ENCODE measurements around the gene ATP8A2. TPM values are rescaled to one million over a fixed set of nuclear protein-coding genes. Genes with fewer than 3 reads are reported as not detected.

ATP8A2 gene
- total RNA-seq, 6 experiments from 2014 or later: not detected

DNA sequence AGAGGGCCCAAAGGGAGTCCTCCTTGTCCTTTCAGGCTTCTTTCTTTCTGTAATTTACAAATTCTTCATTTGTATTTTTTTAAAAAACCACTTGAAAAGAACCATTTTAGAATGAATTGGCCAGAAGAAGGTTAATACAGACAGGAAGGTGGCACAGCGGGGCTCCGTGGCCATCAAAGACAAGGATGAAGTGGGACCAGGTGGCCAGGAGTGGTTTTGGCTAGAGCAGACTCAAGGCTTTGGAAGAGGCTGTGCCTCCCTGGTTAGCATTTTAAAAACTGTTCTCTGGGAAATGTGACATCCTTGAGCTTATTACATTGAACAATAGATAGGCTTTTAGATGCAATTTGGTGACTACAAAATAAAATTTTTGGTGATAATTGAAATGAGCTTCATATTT, 48.4 kb downstream of the ATP8A2 start:
- Histone ChIP-seq H3K36me3 (no peaks in the 10 kb centered on the region), H3K4me3 (no peak overlapping the region), H3K27me3 (no peaks in the 10 kb centered on the region), H3K27ac (no peak overlapping the region), H3K9me3 (no peaks in the 10 kb centered on the region), H3K4me1 (peaks cover 0 to 19% (median 5%) of the 10 kb centered on the region in 4 donors)
- intact Hi-C loops (cut with DNase I): no loop called here
- TF ChIP-seq, protein P1, sequence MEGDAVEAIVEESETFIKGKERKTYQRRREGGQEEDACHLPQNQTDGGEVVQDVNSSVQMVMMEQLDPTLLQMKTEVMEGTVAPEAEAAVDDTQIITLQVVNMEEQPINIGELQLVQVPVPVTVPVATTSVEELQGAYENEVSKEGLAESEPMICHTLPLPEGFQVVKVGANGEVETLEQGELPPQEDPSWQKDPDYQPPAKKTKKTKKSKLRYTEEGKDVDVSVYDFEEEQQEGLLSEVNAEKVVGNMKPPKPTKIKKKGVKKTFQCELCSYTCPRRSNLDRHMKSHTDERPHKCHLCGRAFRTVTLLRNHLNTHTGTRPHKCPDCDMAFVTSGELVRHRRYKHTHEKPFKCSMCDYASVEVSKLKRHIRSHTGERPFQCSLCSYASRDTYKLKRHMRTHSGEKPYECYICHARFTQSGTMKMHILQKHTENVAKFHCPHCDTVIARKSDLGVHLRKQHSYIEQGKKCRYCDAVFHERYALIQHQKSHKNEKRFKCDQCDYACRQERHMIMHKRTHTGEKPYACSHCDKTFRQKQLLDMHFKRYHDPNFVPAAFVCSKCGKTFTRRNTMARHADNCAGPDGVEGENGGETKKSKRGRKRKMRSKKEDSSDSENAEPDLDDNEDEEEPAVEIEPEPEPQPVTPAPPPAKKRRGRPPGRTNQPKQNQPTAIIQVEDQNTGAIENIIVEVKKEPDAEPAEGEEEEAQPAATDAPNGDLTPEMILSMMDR (IDR thresholded peaks at IDR 0.05): no peak
- no peak for TF ChIP-seq POLR2A (IDR thresholded peaks at IDR 0.05)
- WGBS (ENCODE audit: insufficient coverage, low coverage, low lambda C conversion rate, missing lambda C conversion rate): 80% methylated on average over 2 of the region's 2 CpGs
- DNase-seq: no peak
- no peak for ATAC-seq

DNA sequence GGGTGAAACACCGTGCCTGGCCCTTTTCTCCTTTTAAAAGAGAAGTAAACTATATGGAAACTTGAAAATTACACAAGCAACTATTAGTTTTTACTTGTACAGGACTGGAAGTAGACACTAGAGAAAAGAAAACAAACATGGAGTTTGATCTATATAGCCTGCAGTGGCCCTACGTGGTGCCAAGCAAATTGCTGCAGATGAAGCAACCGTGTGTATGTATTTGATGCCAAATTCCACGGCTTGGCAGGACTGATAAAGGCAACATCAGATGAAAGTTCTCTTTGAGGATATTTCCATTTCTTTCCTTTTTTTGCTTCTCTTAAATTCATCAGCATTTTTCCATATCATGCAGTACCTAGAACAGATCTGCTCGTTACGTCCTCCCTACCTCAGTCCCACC, 49.8 kb downstream of the ATP8A2 start:
- no peak overlapping the region for H3K4me3 ChIP-seq
- WGBS (ENCODE audit: insufficient coverage, low coverage, low lambda C conversion rate, missing lambda C conversion rate): 27% methylated on average over 6 of the region's 6 CpGs
- DNase-seq: peak; percentile 29 to 75 (median 57)
- no peaks in the 10 kb centered on the region for H3K36me3 ChIP-seq
- intact Hi-C loops (cut with DNase I): no loop called here
- peaks cover 0 to 19% (median 5%) of the 10 kb centered on the region in 4 donors for H3K4me1 ChIP-seq
- no peak for TF ChIP-seq POLR2A (IDR thresholded peaks at IDR 0.05)
- TF ChIP-seq, protein P1 (IDR thresholded peaks at IDR 0.05): no peak
- peak; percentile 95 to 99 (median 98) for ATAC-seq
- H3K27me3 ChIP-seq: no peaks in the 10 kb centered on the region
- H3K9me3 ChIP-seq: no peaks in the 10 kb centered on the region
- peak overlapping the region in 1 of 3 donors; percentile 37 for H3K27ac ChIP-seq

DNA sequence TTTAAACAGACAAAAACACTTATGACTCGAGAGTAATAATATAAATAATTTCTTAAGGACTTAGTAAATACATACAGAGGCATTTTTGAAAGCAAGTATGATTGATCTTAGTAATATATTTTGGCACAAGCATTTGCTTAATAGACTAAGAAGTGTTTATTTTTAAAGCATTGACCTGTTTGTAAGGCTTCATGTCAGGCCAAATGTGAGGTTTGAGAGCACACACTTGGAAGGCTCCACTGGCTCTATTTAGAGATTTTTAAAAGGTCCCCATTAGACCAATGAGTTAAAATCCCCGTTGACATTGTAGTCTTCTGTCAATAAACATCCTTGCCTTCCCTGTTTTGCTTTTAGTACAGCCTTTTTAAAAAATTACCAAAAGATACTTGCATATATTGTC, 50.4 kb downstream of the ATP8A2 start:
- WGBS (ENCODE audit: insufficient coverage, low coverage, low lambda C conversion rate, missing lambda C conversion rate): 11% methylated on average over 2 of the region's 2 CpGs
- Histone ChIP-seq H3K36me3 (no peaks in the 10 kb centered on the region), H3K4me1 (peaks cover 0 to 19% (median 5%) of the 10 kb centered on the region in 4 donors), H3K4me3 (no peak overlapping the region), H3K27ac (peak overlapping the region in 1 of 3 donors; percentile 37), H3K9me3 (no peaks in the 10 kb centered on the region), H3K27me3 (no peaks in the 10 kb centered on the region)
- no peak for DNase-seq
- intact Hi-C loops (cut with DNase I): no loop called here
- peak; percentile 27 to 59 (median 40) for ATAC-seq
- TF ChIP-seq, protein P1 (IDR thresholded peaks at IDR 0.05): no peak
- TF ChIP-seq POLR2A (IDR thresholded peaks at IDR 0.05): no peak

DNA sequence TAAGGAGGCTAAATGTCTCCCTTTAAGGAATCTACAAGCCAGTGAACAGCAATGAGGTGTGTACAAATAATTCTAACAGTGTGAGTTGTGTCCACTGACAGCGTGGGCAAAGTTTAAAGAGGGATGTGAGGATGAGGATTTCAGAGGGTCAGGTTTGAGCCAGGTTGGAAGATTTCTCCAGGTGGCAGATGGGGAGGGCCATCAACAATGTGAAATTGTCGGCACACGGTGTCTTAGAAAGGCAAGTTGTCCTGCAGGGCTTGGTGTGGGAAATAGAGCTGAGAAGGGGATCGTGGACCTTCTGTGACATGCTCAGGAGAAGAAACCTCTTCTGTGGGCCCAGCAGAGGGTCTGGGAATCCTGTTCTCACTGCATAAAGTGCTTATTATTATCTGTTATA, 52.1 kb downstream of the ATP8A2 start:
- peaks cover 0 to 19% (median 5%) of the 10 kb centered on the region in 4 donors for H3K4me1 ChIP-seq
- WGBS (ENCODE audit: insufficient coverage, low coverage, low lambda C conversion rate, missing lambda C conversion rate): 80% methylated on average over 1 of the region's 4 CpGs
- no peaks in the 10 kb centered on the region for H3K27me3 ChIP-seq
- DNase-seq (no peak), ATAC-seq (no peak)
- H3K27ac ChIP-seq: no peak overlapping the region
- intact Hi-C loops (cut with DNase I): no loop called here
- H3K36me3 ChIP-seq: no peaks in the 10 kb centered on the region
- H3K4me3 ChIP-seq: no peak overlapping the region
- no peaks in the 10 kb centered on the region for H3K9me3 ChIP-seq
- TF ChIP-seq, protein P1 (IDR thresholded peaks at IDR 0.05): no peak

DNA sequence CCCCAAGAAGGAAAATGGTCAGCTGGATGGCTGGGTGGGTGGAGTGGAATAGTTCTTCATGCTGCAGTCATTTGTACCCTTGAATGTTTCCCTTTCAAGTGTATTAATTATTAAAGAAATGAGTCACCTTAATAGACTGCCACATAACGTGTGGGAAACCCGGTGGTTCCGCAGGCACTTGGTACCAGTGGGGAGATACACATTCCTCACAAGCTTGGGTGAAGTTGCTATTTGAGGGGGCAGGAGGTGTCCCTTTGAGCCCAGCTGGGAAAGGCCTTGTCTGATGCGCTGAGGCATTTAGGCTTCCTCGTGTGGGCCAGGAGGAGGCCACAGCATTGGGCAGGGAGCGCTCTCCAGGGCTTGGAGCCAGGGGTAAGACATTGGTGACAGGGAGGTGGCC, 57.7 kb downstream of the ATP8A2 start:
- DNase-seq (no peak), ATAC-seq (no peak)
- intact Hi-C loops (cut with DNase I): no loop called here
- Histone ChIP-seq H3K36me3 (no peaks in the 10 kb centered on the region), H3K4me3 (no peak overlapping the region), H3K27ac (no peak overlapping the region), H3K9me3 (no peaks in the 10 kb centered on the region), H3K27me3 (no peaks in the 10 kb centered on the region), H3K4me1 (no peaks in the 10 kb centered on the region)
- WGBS (ENCODE audit: insufficient coverage, low coverage, low lambda C conversion rate, missing lambda C conversion rate): 76% methylated on average over 4 of the region's 6 CpGs
- TF ChIP-seq, protein P1 (IDR thresholded peaks at IDR 0.05): no peak
- no peak for TF ChIP-seq POLR2A (IDR thresholded peaks at IDR 0.05)

Data from right lobe of liver (tissue), 6 donors.